DOHH2 (cell line): ENCODE measurements around the gene CHD8.

ENCODE experiments used
- H3F3A ChIP-seq: fragments of 200-600 bp; sonication (generic), shearing (Covaris generic); 2 replicates; pipeline ENCODE4 v1.6.0; 2016; ENCODE audit warnings: antibody characterized with exemption, mild to moderate bottlenecking; ENCODE audit not compliant: control insufficient read depth, insufficient read depth
- H3K27ac ChIP-seq: fragments of 200-600 bp; sonication (generic); 2 replicates; pipeline ENCODE4 v1.5.1; 2014; ENCODE audit warnings: low read depth, mild to moderate bottlenecking, low read length, moderate library complexity
- H3K27me3 ChIP-seq: fragments of 200-600 bp; sonication (generic); 2 replicates; pipeline ENCODE4 v1.6.1; 2014; ENCODE audit warnings: mild to moderate bottlenecking, low read length, mixed read lengths; ENCODE audit not compliant: control insufficient read depth
- H3K36me3 ChIP-seq: fragments of 200-600 bp; sonication (generic); 2 replicates; pipeline ENCODE4 v1.6.1; 2014; ENCODE audit warnings: mild to moderate bottlenecking, low read length, moderate library complexity, mixed read lengths; ENCODE audit not compliant: control insufficient read depth
- H3K4me1 ChIP-seq: fragments of 200-600 bp; sonication (generic); 2 replicates; pipeline ENCODE4 v1.6.1; 2014; ENCODE audit warnings: mild to moderate bottlenecking, low read length, mixed read lengths; ENCODE audit not compliant: control insufficient read depth
- H3K4me2 ChIP-seq: fragments of 200-600 bp; sonication (generic); 2 replicates; pipeline ENCODE4 v1.6.0; 2014; ENCODE audit warnings: mild to moderate bottlenecking, low read length, moderate library complexity
- H3K4me3 ChIP-seq: fragments of 200-600 bp; sonication (generic); 2 replicates; pipeline ENCODE4 v1.5.1; 2014; ENCODE audit warnings: mild to moderate bottlenecking, low read length, mixed read lengths
- H3K79me2 ChIP-seq: fragments of 200-600 bp; sonication (generic); 2 replicates; pipeline ENCODE4 v1.6.1; 2014; ENCODE audit warnings: mild to moderate bottlenecking, low read length, mixed read lengths; ENCODE audit not compliant: control insufficient read depth
- H3K9me2 ChIP-seq: fragments of 200-600 bp; sonication (generic); replicated peaks from 2 replicates; pipeline ENCODE4 v1.6.1; 2014; ENCODE audit warnings: mild to moderate bottlenecking, low read length, mixed read lengths; ENCODE audit not compliant: control insufficient read depth
- H3K9me3 ChIP-seq: fragments of 200-600 bp; sonication (generic); 2 replicates; pipeline ENCODE4 v1.6.1; 2014; ENCODE audit warnings: antibody characterized with exemption, low read length, mixed read lengths; ENCODE audit not compliant: control insufficient read depth, insufficient read depth
- H4K20me1 ChIP-seq: fragments of 200-600 bp; sonication (generic); 2 replicates; pipeline ENCODE4 v1.6.0; 2014; ENCODE audit warnings: low read depth, mild to moderate bottlenecking, antibody characterized with exemption, low read length, moderate library complexity; ENCODE audit not compliant: control insufficient read depth, insufficient read depth
- EZH2phosphoT487 ChIP-seq: fragments of 200-600 bp; sonication (generic); IDR thresholded peaks from 2 replicates; pipeline ENCODE4 v1.6.1; 2017; ENCODE audit warnings: borderline replicate concordance, mild to moderate bottlenecking, antibody characterized with exemption, low read length, moderate library complexity, mixed read lengths
- TF ChIP-seq, protein P1 (sequence below): fragments of 200-600 bp; sonication (generic); IDR thresholded peaks from one replicate; pipeline ENCODE4 v1.5.1; 2014; ENCODE audit warnings: antibody characterized with exemption, mild to moderate bottlenecking, low read depth, low read length; ENCODE audit not compliant: poor library complexity, severe bottlenecking

The CHD8 gene

DNA sequence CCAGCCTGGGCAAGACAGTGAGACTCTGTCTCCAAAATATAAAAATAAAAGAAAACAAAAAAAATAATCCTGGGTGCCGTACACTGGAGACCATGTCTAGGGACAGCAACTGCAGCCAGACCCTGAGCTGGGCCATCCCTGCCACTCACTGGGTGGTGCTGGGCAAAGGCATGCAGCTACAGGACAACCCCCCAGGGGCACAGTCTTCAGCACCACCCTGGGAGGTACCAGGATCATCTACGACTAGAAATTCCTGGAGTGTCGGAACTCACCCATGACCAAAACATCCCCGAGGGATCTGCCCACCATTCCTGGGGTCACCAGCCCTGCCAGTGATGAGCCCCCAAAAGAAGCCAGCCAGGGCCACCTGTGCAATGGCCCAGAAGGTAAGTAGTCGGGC is 36.4 kb downstream of the CHD8 start:
- Histone ChIP-seq H3K27ac (no peak overlapping the region), H3F3A (no peaks in the 10 kb centered on the region), H3K9me2 (no peaks in the 10 kb centered on the region), H3K9me3 (no peaks in the 10 kb centered on the region), H4K20me1 (no peaks in the 10 kb centered on the region), H3K4me3 (no peak overlapping the region), H3K4me1 (no peaks in the 10 kb centered on the region), H3K36me3 (peaks cover 74% of the 10 kb centered on the region), H3K27me3 (no peaks in the 10 kb centered on the region), H3K79me2 (0 out of 2 replicates have a peak, but pooled peaks cover 2% of the 10 kb centered on the region), H3K4me2 (no peak overlapping the region)
- TF ChIP-seq, protein P1, sequence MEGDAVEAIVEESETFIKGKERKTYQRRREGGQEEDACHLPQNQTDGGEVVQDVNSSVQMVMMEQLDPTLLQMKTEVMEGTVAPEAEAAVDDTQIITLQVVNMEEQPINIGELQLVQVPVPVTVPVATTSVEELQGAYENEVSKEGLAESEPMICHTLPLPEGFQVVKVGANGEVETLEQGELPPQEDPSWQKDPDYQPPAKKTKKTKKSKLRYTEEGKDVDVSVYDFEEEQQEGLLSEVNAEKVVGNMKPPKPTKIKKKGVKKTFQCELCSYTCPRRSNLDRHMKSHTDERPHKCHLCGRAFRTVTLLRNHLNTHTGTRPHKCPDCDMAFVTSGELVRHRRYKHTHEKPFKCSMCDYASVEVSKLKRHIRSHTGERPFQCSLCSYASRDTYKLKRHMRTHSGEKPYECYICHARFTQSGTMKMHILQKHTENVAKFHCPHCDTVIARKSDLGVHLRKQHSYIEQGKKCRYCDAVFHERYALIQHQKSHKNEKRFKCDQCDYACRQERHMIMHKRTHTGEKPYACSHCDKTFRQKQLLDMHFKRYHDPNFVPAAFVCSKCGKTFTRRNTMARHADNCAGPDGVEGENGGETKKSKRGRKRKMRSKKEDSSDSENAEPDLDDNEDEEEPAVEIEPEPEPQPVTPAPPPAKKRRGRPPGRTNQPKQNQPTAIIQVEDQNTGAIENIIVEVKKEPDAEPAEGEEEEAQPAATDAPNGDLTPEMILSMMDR, result no peak

DNA sequence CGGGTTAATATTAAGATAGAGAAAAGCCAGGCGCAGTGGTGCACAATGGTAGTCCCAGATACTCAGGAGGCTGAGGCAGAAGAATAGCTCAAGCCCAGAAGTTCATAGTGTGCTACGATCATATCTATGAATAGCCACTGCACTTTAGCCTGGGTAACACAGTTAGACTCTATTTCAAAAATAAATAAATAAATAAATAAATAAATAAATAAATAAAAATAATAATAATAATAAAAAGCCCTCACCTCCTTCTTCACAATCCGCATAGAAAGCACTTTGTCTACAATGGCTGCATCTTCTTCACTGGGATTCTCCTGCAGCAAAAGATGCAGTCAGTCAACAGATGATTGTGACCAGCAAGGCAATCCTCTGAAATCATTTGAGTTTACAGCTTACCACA is 40.6 kb downstream of the CHD8 start:
- Histone ChIP-seq H3K9me2 (no peaks in the 10 kb centered on the region), H3F3A (no peaks in the 10 kb centered on the region), H3K4me2 (no peak overlapping the region), H4K20me1 (no peaks in the 10 kb centered on the region), H3K27me3 (no peaks in the 10 kb centered on the region), H3K27ac (no peak overlapping the region), H3K4me1 (no peaks in the 10 kb centered on the region), H3K4me3 (no peak overlapping the region), H3K79me2 (no peaks in the 10 kb centered on the region), H3K36me3 (peaks cover 76% of the 10 kb centered on the region), H3K9me3 (no peaks in the 10 kb centered on the region)
- TF ChIP-seq, protein P1, result no peak
- no peak for TF ChIP-seq EZH2phosphoT487

DNA sequence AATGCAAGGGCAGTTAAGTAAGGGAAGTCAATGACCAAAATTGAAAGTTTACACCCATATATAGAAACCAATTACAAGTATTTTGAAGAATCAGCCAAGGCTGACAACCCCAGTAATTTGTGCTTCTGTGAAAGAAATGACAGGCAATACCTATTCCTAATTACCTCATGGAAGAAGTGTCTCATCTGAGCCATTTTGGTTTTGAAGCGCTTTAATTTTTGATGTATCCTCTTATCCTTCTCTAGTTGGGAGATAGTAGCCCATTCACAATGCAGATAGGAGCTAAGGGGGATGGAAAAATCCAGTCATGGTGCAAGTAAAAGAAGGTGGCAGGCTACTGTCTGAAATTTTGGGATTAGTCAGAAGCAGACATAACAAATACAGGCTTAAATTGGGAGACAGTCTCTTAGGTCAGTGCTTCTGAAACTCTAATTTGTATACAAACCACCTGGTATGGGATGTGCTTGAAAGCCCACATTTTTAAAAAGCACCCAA is 41.7 kb downstream of the CHD8 start:
- H3K9me2 ChIP-seq, result no peaks in the 10 kb centered on the region
- H3K4me3 ChIP-seq, result no peak overlapping the region
- H3K4me2 ChIP-seq, result no peak overlapping the region
- H3K27ac ChIP-seq, result no peak overlapping the region
- H3K9me3 ChIP-seq, result no peaks in the 10 kb centered on the region
- TF ChIP-seq EZH2phosphoT487, result no peak
- TF ChIP-seq, protein P1, result no peak
- no peaks in the 10 kb centered on the region for H3K27me3 ChIP-seq
- H3K79me2 ChIP-seq, result no peaks in the 10 kb centered on the region
- peaks cover 79% of the 10 kb centered on the region for H3K36me3 ChIP-seq
- H3F3A ChIP-seq, result no peaks in the 10 kb centered on the region; the same call in 1 of the 2 replicates
- H3K4me1 ChIP-seq, result no peaks in the 10 kb centered on the region
- no peaks in the 10 kb centered on the region for H4K20me1 ChIP-seq

DNA sequence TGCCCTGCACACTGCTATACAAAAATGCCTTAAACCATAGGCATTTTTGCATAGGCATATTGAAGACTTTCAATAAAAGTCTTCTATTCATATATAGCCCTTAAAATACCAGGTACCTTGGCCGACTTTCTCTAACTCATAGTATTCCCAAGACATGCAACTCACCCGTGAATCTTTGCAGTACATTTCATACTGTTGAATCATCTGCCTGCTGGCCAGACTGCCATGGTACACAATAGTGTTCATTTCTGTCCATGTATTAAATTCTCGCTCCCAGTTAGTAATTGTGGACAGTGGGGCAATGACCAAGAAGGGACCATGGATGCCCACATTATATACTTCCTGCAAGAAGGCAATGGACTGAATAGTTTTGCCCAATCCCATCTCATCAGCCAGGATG is 47.8 kb downstream of the CHD8 start:
- Histone ChIP-seq H3K27me3 (no peaks in the 10 kb centered on the region), H3K27ac (no peak overlapping the region), H3K4me1 (no peaks in the 10 kb centered on the region), H3K4me3 (no peak overlapping the region), H3K79me2 (no peaks in the 10 kb centered on the region), H3F3A (peaks cover 3% of the 10 kb centered on the region; the same call in 1 of the 2 replicates), H3K36me3 (peaks cover 94% of the 10 kb centered on the region), H4K20me1 (no peaks in the 10 kb centered on the region), H3K9me2 (no peaks in the 10 kb centered on the region), H3K9me3 (no peaks in the 10 kb centered on the region), H3K4me2 (no peak overlapping the region)
- TF ChIP-seq, protein P1, result no peak
- no peak for TF ChIP-seq EZH2phosphoT487
